ENCODE results near the gene APOA4.

DNA sequence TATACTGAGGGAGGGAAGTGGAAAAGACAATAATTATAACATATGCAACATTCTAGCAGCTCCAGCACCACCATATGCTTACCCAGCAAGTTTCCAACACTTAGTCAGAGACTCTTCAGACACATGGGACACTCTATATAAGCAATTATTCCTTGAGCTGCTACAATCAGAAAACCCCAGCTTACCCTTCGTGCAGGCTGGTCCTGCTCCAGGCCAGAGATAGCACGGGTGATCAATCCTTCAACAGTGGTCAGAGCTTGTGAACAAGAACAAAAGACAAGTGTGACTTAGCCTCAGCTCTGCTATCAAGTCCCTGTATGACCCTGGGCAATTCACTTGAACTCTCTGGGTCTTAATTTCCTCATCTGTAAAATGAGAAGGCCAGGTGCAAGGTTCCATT is 36.8 kb downstream of the APOA4 start:
- TF ChIP-seq, protein P1, sequence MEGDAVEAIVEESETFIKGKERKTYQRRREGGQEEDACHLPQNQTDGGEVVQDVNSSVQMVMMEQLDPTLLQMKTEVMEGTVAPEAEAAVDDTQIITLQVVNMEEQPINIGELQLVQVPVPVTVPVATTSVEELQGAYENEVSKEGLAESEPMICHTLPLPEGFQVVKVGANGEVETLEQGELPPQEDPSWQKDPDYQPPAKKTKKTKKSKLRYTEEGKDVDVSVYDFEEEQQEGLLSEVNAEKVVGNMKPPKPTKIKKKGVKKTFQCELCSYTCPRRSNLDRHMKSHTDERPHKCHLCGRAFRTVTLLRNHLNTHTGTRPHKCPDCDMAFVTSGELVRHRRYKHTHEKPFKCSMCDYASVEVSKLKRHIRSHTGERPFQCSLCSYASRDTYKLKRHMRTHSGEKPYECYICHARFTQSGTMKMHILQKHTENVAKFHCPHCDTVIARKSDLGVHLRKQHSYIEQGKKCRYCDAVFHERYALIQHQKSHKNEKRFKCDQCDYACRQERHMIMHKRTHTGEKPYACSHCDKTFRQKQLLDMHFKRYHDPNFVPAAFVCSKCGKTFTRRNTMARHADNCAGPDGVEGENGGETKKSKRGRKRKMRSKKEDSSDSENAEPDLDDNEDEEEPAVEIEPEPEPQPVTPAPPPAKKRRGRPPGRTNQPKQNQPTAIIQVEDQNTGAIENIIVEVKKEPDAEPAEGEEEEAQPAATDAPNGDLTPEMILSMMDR (IDR thresholded peaks at IDR 0.05; ENCODE audit: poor library complexity, severe bottlenecking), result no peak
- TF ChIP-seq EP300 (conservative IDR thresholded peaks at IDR 0.05; ENCODE audit: poor library complexity, severe bottlenecking) (no peak), POLR2AphosphoS5 (IDR thresholded peaks at IDR 0.05) (no peak), TAF1 (IDR thresholded peaks at IDR 0.05; ENCODE audit: low read depth) (no peak), EZH2 (IDR thresholded peaks at IDR 0.05; ENCODE audit: borderline replicate concordance, insufficient read depth, low read length, poor library complexity, severe bottlenecking) (no peak), RAD21 (conservative IDR thresholded peaks at IDR 0.05) (no peak), MXI1 (conservative IDR thresholded peaks at IDR 0.05; ENCODE audit: poor library complexity, severe bottlenecking) (no peak)
- TF ChIP-seq, protein P2, sequence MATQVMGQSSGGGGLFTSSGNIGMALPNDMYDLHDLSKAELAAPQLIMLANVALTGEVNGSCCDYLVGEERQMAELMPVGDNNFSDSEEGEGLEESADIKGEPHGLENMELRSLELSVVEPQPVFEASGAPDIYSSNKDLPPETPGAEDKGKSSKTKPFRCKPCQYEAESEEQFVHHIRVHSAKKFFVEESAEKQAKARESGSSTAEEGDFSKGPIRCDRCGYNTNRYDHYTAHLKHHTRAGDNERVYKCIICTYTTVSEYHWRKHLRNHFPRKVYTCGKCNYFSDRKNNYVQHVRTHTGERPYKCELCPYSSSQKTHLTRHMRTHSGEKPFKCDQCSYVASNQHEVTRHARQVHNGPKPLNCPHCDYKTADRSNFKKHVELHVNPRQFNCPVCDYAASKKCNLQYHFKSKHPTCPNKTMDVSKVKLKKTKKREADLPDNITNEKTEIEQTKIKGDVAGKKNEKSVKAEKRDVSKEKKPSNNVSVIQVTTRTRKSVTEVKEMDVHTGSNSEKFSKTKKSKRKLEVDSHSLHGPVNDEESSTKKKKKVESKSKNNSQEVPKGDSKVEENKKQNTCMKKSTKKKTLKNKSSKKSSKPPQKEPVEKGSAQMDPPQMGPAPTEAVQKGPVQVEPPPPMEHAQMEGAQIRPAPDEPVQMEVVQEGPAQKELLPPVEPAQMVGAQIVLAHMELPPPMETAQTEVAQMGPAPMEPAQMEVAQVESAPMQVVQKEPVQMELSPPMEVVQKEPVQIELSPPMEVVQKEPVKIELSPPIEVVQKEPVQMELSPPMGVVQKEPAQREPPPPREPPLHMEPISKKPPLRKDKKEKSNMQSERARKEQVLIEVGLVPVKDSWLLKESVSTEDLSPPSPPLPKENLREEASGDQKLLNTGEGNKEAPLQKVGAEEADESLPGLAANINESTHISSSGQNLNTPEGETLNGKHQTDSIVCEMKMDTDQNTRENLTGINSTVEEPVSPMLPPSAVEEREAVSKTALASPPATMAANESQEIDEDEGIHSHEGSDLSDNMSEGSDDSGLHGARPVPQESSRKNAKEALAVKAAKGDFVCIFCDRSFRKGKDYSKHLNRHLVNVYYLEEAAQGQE (IDR thresholded peaks at IDR 0.05; ENCODE audit: borderline replicate concordance), result no peak
